ENCODE data around the gene EPHA1. TPM values are rescaled to one million over a fixed set of nuclear protein-coding genes. Genes with fewer than 3 reads are reported as not detected.

EPHA1 gene
- total RNA-seq, 1 donor from 2014 or later = 12.5 TPM

GRCh38 chr7:143345428-143345900 lies 63.2 kb downstream of the EPHA1 start:
- peak; percentile 67 for DNase-seq

- no peak for DNase-seq
Observed at GRCh38 chr7:143343596-143343995, 65.1 kb downstream of the EPHA1 start.

- DNase-seq = no peak
Observed at GRCh38 chr7:143341842-143342241, 66.8 kb downstream of the EPHA1 start.

Small RNAs within 50 kb of the gene (small RNA-seq; reads per million reads assigned to genes)
- 0.10 reads per million for gene MIR6892 (ENCODE audit: low replicate concordance)

Other genes with a start within 250 kb of the EPHA1 start
- gene TAS2R39, start 225.4 kb downstream of the EPHA1 start, total RNA-seq = not detected
- gene TAS2R40, start 186.8 kb downstream of the EPHA1 start, total RNA-seq = not detected
- gene GSTK1, start 145.4 kb downstream of the EPHA1 start, total RNA-seq = 95.8 TPM
- gene TMEM139, start 123.9 kb downstream of the EPHA1 start, total RNA-seq = 0.51 TPM
- gene CASP2, start 120.5 kb downstream of the EPHA1 start, total RNA-seq = 27.0 TPM
- 3.1 TPM for gene CLCN1, start 92.7 kb downstream of the EPHA1 start, total RNA-seq
- 1.5 TPM for gene FAM131B, start 46.1 kb downstream of the EPHA1 start, total RNA-seq
- gene ZYX, start 27.5 kb downstream of the EPHA1 start, total RNA-seq = 33.7 TPM
- gene TAS2R60, start 34.6 kb upstream of the EPHA1 start, total RNA-seq = not detected
- 0.31 TPM for gene TAS2R41, start 69.0 kb upstream of the EPHA1 start, total RNA-seq
- gene CTAGE15, start 162.9 kb upstream of the EPHA1 start, total RNA-seq = 3.0 TPM
- gene TCAF2, start 212.1 kb upstream of the EPHA1 start, total RNA-seq = 4.8 TPM

All from tongue (tissue), 3 donors.